ENCODE measurements around the gene GPC1. TPM values are rescaled to one million over a fixed set of nuclear protein-coding genes. Genes with fewer than 3 reads are reported as not detected.
"Not testable (repeated sequence)": the region's sequence is repeated elsewhere in the genome, so short reads cannot be mapped to it uniquely, and the experiment has no call there.

The GPC1 gene, protein sequence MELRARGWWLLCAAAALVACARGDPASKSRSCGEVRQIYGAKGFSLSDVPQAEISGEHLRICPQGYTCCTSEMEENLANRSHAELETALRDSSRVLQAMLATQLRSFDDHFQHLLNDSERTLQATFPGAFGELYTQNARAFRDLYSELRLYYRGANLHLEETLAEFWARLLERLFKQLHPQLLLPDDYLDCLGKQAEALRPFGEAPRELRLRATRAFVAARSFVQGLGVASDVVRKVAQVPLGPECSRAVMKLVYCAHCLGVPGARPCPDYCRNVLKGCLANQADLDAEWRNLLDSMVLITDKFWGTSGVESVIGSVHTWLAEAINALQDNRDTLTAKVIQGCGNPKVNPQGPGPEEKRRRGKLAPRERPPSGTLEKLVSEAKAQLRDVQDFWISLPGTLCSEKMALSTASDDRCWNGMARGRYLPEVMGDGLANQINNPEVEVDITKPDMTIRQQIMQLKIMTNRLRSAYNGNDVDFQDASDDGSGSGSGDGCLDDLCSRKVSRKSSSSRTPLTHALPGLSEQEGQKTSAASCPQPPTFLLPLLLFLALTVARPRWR
- polyA plus RNA-seq (ENCODE audit: insufficient read length in 3 of 3): 10 to 100 TPM; 24.3 to 26.5 (median 25.3) TPM

DNA sequence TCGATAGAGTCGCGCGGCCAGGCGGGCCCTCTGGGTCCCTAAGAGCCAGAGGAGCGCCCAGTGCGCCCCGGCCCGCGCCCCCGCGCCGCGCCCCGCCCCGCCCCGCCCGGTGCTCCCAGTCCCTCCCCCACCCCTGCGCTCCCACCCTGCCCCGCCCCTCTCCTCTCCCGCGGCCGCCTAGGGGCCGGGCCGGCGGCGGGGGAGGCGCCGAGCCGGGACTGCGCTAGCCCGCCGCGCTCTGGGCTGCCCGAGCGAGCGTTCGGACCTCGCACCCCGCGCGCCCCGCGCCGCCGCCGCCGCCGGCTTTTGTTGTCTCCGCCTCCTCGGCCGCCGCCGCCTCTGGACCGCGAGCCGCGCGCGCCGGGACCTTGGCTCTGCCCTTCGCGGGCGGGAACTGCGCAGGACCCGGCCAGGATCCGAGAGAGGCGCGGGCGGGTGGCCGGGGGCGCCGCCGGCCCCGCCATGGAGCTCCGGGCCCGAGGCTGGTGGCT is at the start of gene GPC1:
Gene GPC1, plus strand, starts transcription at position 207 of the 491 bp plus-strand sequence. Its CDS starts 256 bp downstream, at position 463.
- DNase-seq (ENCODE audit: low read depth in 3 of 3, low spot score in 2 of 3): no peak

DNA sequence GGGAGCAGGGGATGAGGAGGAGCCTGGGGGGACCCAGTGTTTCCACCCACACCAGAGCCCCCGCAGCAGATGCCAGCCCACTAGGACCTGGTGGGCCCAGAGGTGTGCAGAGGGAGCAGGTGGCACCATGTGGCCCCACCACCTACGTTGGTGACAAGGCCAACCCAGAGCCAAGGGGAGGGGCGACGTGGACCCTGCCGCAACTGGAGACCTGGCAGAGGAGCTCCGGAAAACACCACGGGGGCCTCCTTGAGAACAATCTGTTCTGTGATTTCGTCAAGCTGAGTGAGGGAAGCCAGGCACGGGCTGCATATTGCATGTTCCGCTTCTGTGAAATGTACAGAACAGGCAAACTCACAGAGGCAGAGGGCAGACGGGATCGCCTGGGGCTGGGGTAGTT is 49.1 kb upstream of the GPC1 start:
- no peak for DNase-seq (ENCODE audit: low read depth in 3 of 3, low spot score in 2 of 3)

DNA sequence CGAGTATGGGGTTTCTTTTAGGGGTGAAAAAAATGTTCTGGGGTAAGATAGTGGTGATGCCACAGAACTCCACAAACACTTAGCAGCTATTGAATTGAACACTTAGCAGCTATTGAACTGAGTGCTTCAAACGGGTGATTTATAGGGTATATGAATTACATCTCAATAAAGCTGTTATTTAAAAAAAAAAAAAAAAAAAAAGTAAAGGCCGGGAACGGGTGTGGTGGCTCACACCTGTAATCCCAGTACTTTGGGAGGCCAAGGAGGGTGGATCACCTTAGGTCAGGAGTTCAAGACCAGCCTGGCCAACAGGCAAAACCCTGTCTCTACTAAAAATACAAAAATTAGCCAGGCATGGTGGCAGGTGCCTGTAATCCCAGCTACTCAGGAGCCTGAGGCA is 48.7 kb upstream of the GPC1 start:
- not testable (repeated sequence) for DNase-seq (ENCODE audit: low read depth in 3 of 3, low spot score in 2 of 3)

DNA sequence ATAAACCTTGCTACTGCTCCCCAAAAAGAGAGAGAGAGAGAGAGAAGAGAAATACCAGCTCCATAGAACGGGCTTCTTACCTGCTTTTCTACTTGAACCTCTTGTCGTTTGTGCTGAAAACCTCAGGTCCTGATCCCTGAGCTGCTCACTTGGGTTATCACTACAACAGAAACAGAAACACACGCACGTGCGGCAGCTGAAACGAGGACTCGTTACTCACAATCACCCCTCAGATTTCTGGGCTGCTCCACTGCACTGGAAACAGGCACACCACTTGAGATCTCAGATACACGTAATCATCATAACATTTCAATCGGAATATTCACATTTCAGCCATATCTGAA is 48.2 kb upstream of the GPC1 start:
- DNase-seq (ENCODE audit: low read depth in 3 of 3, low spot score in 2 of 3): no peak

DNA sequence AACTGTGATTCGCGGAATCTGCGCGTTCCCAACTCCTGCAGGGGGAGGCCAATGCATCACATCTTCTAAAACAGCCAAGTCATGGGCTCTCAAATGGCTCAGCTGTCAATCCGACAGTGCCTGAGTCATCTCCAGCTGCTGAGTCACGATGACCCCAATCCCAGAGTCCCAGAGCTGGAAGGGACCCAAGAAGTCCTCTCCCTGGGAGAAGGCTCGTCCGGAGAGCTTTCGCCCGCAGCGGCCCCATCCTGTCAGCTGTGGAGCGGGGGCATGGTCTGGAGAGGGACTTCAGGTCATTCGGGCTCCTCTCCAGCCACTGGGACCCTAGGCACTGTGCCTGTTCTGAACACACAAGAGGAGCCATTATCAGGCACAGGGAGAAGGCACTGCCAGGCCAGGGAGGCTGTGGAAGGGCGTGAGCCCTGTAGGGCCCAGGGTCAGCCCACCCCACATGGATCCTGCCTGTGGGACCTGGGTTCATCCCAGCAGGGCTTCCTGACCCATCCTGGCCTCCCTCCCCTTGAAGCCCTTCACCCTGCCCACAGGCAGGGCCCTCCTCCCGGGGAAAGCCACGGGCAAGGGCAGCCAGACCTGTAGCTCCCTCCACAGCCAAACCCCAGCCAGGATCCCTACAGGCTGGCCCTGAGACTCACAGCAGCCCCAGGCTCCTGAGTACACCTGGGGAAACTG is 47.6 kb upstream of the GPC1 start:
- DNase-seq (ENCODE audit: low read depth in 3 of 3, low spot score in 2 of 3): no peak

DNA sequence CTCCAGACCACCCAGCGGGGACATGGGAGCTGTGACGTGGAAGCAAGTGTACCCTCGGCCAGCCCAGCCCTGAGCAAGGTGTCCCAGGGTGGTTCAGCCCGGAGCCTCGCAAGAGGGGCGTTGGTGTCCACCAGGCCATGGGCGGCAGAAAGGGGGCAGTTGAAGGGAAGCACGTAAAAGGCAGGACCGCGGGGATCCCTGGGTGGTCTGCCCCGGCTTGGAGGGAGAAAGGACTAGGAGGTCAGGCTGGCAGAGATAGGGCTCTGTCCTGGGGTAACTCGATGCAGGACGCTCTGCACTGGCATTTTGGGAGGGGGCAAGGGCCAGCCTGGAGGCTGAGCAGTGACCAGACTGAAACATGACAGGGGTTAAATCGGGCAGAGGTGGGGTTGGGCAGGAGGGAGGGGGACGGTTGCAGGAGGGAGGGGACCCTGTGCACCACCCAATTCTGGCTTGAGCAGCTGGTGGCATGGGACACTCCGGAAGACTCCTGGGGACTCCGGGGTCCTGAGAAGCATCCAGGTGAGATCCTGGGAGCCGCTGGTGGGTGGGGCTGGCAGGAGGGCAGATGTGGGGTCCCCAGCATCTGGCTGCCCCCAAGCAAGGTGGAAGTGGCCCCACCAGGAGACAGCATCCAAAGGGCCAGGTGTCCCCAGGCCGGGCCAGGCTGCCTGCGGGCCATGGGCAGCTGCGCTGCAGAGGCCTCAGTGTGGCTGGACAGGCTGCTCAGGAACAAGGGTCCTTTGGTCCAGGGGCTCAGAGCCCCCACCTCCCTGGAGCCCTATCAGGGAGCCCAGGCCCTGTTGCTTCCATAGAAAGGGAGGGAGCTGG is 46.8 kb upstream of the GPC1 start:
- no peak for DNase-seq (ENCODE audit: low read depth in 3 of 3, low spot score in 2 of 3)

DNA sequence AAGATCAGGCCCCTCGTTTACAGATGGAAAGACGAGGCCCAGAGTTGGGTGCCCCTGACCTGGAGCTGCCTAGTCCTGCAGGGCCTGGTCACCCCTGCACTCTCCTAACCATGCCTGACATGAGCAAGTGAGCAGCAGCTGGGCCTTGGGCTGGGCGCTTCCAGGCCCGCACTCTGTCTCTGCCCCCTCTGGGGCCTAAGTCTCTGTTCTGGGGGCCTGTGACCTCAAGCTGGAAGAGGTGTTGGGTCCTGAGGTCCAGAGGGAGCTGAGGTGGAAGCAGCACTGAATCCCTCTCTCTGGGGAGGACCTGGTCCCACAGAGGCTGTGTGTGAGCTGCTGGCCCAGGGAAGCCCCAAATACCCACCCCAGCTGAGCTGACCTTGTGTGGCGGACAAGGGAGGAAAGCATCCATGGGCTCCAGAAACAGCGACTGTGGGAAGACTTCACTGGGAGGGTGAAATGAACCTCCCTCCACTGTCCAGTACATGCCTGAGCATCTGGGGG is 46.1 kb upstream of the GPC1 start:
- DNase-seq (ENCODE audit: low read depth in 3 of 3, low spot score in 2 of 3): no peak

DNA sequence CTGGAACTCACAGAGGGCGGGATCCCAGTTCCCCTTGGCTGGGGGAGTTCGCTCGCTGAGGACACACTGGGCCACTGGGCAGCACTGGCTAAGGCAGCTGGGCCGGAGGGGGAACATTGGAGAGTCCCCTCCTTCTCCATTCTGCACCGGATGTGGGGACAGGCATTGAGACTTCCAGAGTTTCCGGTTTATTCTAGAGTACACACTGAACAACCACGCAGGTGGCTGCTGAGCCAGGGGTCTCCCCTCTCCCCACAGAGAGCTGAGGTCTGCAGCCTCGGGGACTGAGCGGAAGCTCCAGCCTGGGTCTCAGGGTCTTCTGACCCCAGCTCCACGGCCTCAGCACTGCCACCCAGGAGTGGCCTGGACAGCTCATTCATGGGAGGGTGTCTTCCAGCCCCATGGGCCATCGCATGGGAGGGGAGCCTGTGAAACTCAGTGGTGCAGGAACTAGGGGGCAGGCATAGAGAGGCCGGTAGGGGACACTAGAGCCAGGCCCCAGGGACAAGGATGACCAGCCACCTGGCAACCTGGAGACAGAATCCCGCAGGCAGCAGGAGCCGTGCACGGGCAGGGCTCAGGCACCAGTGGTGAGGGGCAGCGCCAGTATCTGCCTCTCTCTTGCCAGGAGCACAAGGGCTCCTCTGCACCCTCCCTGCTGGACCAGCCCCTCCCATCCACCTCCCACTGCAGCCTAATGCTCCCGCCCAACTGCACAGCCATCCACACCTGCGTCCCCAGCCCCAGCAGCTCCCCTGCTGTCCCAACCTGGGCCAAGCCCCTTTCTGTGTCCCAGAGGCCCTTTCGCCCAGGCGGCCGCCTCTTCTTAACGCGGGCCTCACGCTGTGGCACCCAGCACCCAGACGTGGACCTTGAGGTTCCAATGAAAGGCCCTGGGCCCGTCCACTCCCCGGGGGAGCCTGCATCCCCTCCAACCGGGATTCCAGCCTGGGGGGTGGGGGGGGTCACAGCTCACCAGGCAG is 45.1 kb upstream of the GPC1 start:
- DNase-seq (ENCODE audit: low read depth in 3 of 3, low spot score in 2 of 3): no peak

DNA sequence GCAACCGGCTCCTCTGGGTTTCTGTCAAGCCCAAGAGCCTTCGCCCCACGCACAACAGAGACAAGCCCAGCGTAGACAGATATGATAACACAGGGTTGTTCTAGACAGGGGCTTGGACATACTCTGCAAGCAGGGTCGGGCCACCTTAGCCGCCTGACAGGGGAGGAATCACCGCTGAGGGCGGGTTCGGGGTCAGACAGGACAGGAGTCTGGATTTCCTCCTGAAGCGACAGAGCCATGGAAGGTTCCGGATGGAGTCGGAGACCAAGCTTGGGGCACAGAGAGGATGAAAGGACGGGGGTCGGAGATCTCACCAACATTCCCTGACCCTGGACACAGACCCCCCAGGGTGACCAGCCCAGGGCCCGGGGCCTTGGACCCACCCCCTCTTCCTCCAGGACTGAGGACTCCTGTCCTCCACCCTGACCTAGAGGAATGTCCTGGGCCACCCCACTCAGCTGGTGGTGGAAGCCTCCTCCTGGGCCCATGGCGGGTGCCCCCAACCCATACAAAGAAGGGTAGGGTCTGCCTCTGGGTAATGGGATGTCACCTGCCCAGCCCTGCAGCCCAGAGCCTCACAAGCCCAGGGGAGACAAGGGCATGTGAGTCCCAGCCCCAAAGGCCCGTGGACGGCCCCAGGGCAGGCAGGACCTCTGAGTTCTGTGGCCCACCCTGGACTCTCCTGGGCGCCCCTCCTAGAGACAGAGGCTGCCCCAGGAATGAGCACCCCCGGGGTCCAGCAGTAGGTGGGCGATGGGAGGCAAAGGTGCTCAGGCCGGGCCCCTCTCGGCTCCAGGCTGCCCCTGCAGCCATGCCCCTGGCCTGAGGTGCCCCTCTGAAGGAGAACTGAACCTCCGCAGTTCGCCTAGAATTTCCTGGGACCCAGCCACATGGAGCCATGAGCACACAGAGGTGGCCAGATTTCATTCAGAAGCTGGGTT is 44.1 kb upstream of the GPC1 start:
- no peak for DNase-seq (ENCODE audit: low read depth in 3 of 3, low spot score in 2 of 3)

DNA sequence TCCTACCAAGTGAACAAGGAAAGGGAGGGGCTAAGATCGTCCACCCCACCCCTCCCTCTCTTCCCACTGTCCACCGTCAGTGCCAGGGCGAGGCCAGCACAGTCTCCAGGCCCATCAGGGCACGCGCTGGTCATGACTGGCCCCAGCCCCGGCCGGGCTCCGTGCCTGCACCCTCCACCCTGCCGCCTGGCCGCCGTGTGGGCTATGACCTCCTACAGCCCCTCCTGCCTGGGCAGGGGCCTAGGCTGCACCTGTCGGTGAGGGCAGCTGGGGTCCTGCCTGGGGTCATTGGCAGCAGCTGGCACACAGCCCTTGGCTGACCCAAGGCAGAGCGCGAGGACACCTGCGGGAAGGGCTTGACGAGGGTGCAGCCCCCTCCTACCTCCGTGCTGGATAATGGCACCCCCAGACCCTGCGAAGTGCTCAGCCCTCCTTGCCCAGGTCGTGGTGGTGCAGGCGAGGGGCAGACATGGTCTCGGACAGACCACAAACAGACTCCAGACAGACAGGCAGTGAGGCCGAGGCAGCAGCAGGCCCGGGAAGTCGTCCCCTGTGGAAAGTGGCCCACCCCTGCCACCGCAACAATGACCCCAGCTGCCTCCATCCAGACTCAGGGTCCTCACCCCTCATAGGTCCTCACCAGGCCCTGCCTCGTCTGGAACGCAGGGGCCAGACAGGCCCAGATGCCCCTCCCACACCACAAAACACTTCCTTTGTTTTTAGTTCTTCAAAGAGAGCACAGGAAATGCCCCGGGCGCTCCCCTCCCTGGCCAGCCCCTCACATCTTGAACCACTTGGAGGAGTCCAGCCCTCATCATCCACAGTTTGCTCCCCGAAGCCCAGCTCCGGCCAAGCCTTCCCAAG is 43.1 kb upstream of the GPC1 start:
- no peak for DNase-seq (ENCODE audit: low read depth in 3 of 3, low spot score in 2 of 3)

DNA sequence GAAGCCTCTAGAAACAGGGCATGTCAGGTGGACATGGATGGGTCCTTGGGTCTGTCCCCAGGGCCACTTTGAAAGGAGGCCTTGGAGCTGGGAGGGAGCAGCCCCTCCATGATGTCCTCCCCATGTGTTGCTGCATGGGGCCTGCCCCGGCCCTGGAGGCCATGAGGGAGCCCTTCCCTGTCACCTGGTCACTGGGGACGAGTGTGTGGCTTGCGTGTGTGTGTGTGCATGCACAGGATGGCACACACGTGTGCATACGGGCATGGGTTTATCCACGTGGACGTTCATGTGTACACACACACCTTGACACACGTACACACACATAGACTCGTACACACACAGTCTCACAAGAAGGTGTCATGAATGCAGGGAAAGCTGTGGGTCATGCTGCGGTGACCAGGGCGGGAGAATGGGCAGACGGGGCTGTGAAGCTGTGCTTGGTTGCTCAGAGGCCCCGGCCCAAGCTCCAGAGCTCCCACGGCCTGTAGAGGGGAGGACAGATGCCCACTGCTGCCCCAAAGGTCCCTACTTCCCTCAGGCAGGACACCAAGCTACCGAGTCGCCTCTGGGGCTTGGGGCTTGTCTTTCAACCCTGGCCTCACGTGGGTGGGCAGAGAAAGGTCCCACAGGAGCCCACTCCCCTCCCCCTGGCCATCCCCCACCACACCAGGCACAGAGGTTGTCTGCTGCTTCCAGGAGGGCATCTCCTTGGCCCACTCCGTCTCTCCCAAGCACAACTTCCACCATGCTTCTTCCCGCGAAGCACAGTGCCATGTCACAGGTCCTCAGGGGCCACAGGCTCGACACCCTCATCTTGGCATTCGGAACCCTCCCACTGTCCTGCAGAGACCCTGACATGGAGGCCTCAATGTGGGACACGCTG is 42.3 kb upstream of the GPC1 start:
- no peak for DNase-seq (ENCODE audit: low read depth in 3 of 3, low spot score in 2 of 3)

DNA sequence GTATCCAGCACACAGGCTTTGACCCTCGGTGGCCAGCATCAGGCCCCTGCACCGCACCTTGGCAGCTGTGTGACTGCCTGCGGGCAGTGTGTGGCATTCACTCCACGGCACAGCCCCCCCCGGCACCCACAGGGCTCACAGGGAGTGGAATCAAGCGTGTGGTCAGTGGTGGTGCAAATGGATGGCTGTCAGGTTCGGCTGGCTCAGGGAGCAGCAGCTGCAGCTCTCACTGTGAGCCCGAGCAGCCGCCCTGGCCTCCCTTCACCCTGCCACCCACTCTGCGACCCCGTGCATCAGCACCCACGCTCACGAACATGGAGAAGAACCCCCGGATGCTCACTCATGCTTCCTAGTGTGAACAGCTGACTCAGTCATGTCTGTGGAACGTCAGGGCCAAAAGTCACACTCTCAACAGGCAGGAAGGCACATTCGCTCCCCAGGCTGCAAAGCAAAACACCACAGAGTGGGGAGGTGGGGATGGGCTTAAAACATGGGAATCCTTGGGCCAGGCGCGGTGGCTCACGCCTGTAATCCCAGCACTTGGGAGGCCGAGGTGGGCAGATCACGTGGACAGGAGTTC is 41.5 kb upstream of the GPC1 start:
- no peak for DNase-seq (ENCODE audit: low read depth in 3 of 3, low spot score in 2 of 3)

DNA sequence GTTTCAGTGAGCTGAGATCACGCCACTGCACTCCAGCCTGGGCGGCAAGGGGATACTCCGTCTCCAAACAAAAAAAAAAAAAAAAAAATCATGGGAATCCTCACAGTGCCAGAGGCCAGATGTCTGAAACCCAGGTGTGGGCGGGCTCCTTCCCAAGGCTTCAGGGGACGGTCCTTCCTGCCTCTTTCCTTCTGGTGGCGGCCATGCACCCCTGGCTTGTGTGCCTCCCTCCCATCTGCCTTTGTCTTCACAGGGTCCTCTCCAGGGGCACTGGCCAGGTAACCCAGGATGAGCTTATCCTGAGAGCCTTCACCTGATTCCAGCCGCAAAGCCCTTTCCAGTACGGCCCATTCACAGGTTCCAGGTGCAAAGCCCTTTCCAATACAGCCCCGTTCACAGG is 40.9 kb upstream of the GPC1 start:
- no peak for DNase-seq (ENCODE audit: low read depth in 3 of 3, low spot score in 2 of 3)

DNA sequence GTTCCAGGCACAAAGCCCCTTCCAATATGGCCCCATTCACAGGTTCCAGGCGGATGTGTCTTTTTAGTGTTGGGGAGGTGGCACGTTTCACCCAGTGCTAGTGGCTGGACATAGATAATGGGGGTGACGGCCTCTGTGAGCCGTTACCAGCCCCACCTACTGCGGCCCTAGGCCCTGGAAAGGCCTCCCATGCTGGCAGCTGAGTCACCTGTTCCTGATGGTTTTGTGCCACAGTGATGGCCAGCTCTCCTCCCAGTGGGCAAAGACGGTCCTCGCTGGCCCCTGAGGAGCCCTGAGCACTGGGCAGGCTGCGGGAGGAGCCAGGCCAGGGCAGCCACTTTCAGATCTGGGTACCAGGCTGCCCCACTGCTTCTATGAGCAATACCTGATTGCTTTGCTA is 40.0 kb upstream of the GPC1 start:
- no peak for DNase-seq (ENCODE audit: low read depth in 3 of 3, low spot score in 2 of 3)

DNA sequence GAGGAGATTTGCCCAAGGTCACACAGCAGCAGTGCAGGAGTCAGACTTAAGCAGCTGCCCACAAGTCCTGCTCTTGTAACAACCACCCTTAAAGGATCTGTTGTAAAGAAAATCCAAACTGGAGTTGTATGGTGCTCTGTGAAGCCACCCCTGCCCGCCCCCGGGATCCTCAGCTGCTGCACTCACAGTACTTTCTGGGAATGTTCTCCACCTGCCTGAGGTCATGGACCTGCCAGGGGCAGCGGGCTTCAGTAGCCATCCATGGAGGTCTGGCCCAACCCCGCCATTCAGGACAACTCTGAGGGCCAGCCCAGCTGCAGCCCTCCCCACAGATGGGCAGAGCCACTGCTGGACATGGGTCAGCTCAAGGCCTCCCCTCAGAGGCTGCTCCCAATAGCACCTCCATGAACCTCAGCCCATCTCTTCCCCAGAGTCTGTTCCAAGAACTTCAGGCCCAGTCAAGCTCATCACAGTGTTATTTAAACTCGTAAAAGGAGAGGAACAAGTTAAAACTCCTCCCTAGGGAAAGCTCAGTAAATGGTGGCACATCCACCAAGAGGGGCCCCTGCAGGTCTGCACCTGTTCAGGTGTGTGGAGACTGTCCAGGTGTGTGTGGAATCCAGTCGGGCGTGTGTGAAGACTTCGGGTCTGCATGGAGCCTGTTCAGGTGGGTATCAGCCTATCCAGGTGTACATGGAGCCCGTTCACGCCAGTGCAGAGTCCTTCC is 39.4 kb upstream of the GPC1 start:
- DNase-seq (ENCODE audit: low read depth in 3 of 3, low spot score in 2 of 3): no peak
